ENCODE measurements around the gene KCNE4. TPM values are rescaled to one million over a fixed set of nuclear protein-coding genes. Genes with fewer than 3 reads are reported as not detected.

Gene KCNE4
- polyA plus RNA-seq, 2 donors, result 0.24 to 0.64 TPM

DNA sequence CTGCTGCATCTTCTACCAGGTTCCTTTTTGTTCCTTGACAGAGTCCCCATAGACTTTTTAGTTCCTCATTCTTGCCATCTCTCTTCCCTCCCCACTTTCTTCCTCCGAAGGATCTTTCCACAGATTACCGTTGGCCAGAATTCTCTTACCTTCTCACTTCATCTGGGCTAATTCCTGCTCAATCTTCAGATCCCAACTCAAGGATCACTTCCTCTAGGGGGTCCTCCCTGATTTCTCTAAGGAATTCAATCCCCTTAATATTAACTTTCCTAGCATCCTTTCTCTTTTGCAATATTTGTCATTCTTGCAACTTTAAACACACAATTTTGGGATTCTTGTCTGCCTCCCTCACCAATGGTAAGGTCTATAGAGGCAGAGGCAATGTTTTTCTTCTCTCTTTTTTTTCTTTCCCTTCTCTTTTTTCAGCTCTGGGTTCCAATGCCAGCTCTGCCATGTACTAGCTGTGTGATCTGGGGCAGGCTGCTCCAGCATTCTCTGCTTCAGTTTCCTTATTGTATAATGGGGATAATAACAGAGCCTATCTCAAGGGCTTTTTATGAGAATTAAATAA, 5.4 kb upstream of the KCNE4 start:
- Histone ChIP-seq H3K27ac (ENCODE audit: low read depth in 2 of 2, low read length in 1 of 2) (no peak overlapping the region), H3K9me3 (ENCODE audit: control insufficient read depth in 2 of 2, insufficient read depth in 1 of 2, low read depth in 1 of 2, low read length in 1 of 2) (no peaks in the 10 kb centered on the region), H3K4me1 (ENCODE audit: control insufficient read depth in 2 of 2, insufficient read depth in 2 of 2, low read length in 1 of 2) (no peaks in the 10 kb centered on the region), H3K36me3 (ENCODE audit: control insufficient read depth in 2 of 2, insufficient read depth in 2 of 2, low read length in 1 of 2) (no peaks in the 10 kb centered on the region), H3K4me3 (ENCODE audit: low read depth in 1 of 2, low read length in 2 of 2) (no peak overlapping the region), H3K27me3 (ENCODE audit: control insufficient read depth in 1 of 2, insufficient read depth in 2 of 2, low read length in 2 of 2) (no peaks in the 10 kb centered on the region)
- 76 to 82% methylated on average over 2 of the region's 2 CpGs for WGBS, 2 donors

DNA sequence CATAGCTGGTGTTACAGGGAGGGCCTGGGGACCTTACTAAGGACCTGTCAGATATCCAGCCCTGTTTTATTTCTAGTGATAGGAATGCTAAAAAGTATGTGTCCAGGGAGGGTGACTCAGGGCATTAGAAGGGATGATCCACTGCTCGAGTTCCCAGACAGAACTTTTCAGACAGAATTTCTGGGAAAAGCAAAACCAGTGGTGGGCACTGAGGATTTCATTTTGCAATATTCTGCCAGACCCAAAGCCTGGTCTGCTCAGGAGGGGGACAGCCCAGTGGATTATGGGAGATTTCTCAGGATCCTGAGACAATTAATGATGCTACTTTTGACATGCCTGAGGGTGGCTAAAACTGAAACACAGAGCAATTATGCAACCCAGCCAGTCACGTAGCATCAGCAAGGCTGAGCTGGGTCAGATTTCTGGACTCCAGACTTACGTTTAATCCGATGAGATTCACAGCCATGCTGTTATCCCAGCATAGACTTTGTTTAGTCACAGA, 4.7 kb upstream of the KCNE4 start:
- Histone ChIP-seq H3K27ac (ENCODE audit: low read depth in 2 of 2, low read length in 1 of 2) (peak overlapping the region; percentile 48 to 52), H3K36me3 (ENCODE audit: control insufficient read depth in 2 of 2, insufficient read depth in 2 of 2, low read length in 1 of 2) (no peaks in the 10 kb centered on the region), H3K4me1 (ENCODE audit: control insufficient read depth in 2 of 2, insufficient read depth in 2 of 2, low read length in 1 of 2) (no peaks in the 10 kb centered on the region), H3K27me3 (ENCODE audit: control insufficient read depth in 1 of 2, insufficient read depth in 2 of 2, low read length in 2 of 2) (no peaks in the 10 kb centered on the region), H3K4me3 (ENCODE audit: low read depth in 1 of 2, low read length in 2 of 2) (no peak overlapping the region), H3K9me3 (ENCODE audit: control insufficient read depth in 2 of 2, insufficient read depth in 1 of 2, low read depth in 1 of 2, low read length in 1 of 2) (no peaks in the 10 kb centered on the region)
- 45 to 50% methylated on average over 4 of the region's 4 CpGs for WGBS, 2 donors

DNA sequence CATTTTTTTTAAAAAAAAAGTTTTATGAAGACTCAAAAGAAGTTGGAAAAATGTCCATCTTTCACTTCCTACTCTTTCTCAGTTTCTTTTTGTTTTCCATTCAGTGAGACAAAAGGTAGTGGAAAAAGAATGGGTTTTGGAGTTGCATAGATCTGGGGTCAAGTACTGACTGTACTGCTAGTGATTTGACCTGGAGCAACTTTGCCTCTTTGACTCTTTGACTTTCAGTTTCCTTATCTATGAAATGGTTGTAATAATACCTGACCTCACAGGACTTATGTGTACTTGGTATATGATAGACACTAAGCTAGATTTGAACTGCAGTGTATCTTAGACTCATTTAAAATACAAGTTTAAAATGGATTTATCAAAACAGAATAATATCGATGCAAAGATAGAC, 3.5 kb upstream of the KCNE4 start:
- H3K4me1 ChIP-seq (ENCODE audit: control insufficient read depth in 2 of 2, insufficient read depth in 2 of 2, low read length in 1 of 2), result no peaks in the 10 kb centered on the region
- H3K9me3 ChIP-seq (ENCODE audit: control insufficient read depth in 2 of 2, insufficient read depth in 1 of 2, low read depth in 1 of 2, low read length in 1 of 2), result no peaks in the 10 kb centered on the region
- H3K36me3 ChIP-seq (ENCODE audit: control insufficient read depth in 2 of 2, insufficient read depth in 2 of 2, low read length in 1 of 2), result no peaks in the 10 kb centered on the region
- WGBS, 2 donors, result 92 to 93% methylated on average over 1 of the region's 1 CpG
- no peak overlapping the region for H3K27ac ChIP-seq (ENCODE audit: low read depth in 2 of 2, low read length in 1 of 2)
- H3K4me3 ChIP-seq (ENCODE audit: low read depth in 1 of 2, low read length in 2 of 2), result no peak overlapping the region
- no peaks in the 10 kb centered on the region for H3K27me3 ChIP-seq (ENCODE audit: control insufficient read depth in 1 of 2, insufficient read depth in 2 of 2, low read length in 2 of 2)

DNA sequence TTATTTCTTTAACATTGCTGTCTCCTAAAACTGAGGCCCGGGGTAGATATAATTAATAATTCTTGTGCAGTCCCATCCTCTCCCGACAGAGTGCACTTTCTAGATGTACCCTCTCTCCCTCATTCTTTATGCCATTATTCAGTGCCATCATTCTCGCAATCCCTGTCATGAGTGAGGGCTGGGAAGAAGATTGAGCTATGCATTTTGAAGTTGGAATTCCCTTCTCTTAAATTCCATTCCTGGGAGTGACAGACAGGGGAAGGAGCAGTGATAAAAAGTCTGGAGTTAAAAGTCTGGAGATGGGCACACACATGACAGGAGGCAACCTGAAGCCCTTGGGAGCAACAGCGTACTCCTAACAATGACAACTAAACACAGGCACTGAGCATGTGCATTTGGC, 2.6 kb upstream of the KCNE4 start:
- Histone ChIP-seq H3K9me3 (ENCODE audit: control insufficient read depth in 2 of 2, insufficient read depth in 1 of 2, low read depth in 1 of 2, low read length in 1 of 2) (no peaks in the 10 kb centered on the region), H3K36me3 (ENCODE audit: control insufficient read depth in 2 of 2, insufficient read depth in 2 of 2, low read length in 1 of 2) (no peaks in the 10 kb centered on the region), H3K4me3 (ENCODE audit: low read depth in 1 of 2, low read length in 2 of 2) (no peak overlapping the region), H3K4me1 (ENCODE audit: control insufficient read depth in 2 of 2, insufficient read depth in 2 of 2, low read length in 1 of 2) (no peaks in the 10 kb centered on the region), H3K27ac (ENCODE audit: low read depth in 2 of 2, low read length in 1 of 2) (no peak overlapping the region), H3K27me3 (ENCODE audit: control insufficient read depth in 1 of 2, insufficient read depth in 2 of 2, low read length in 2 of 2) (no peaks in the 10 kb centered on the region)
- 89 to 90% methylated on average over 4 of the region's 4 CpGs for WGBS, 2 donors

DNA sequence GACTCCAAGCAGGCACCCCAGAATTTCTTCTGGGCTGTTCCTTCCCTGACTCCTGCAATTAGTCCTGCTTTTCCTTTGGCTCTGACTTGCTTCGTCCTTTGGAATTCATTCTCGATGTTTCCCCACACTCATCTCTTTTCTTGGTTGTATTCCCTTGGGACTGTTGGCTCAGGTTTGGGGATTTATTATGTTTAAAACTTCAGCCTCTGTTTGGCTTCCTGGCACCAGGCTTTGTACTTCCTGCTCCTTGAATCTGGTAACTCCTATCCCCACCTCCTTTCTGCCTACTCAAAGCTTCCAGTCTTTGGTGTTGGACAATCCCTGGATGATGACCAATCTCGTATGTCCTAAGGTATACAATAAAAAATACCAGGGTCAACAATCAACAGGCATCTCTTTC, 1.8 kb upstream of the KCNE4 start:
- no peak overlapping the region for H3K4me3 ChIP-seq (ENCODE audit: low read depth in 1 of 2, low read length in 2 of 2)
- no peaks in the 10 kb centered on the region for H3K27me3 ChIP-seq (ENCODE audit: control insufficient read depth in 1 of 2, insufficient read depth in 2 of 2, low read length in 2 of 2)
- no peaks in the 10 kb centered on the region for H3K9me3 ChIP-seq (ENCODE audit: control insufficient read depth in 2 of 2, insufficient read depth in 1 of 2, low read depth in 1 of 2, low read length in 1 of 2)
- 56 to 58% methylated on average over 3 of the region's 3 CpGs for WGBS, 2 donors
- no peaks in the 10 kb centered on the region for H3K4me1 ChIP-seq (ENCODE audit: control insufficient read depth in 2 of 2, insufficient read depth in 2 of 2, low read length in 1 of 2)
- H3K27ac ChIP-seq (ENCODE audit: low read depth in 2 of 2, low read length in 1 of 2), result no peak overlapping the region
- no peaks in the 10 kb centered on the region for H3K36me3 ChIP-seq (ENCODE audit: control insufficient read depth in 2 of 2, insufficient read depth in 2 of 2, low read length in 1 of 2)

DNA sequence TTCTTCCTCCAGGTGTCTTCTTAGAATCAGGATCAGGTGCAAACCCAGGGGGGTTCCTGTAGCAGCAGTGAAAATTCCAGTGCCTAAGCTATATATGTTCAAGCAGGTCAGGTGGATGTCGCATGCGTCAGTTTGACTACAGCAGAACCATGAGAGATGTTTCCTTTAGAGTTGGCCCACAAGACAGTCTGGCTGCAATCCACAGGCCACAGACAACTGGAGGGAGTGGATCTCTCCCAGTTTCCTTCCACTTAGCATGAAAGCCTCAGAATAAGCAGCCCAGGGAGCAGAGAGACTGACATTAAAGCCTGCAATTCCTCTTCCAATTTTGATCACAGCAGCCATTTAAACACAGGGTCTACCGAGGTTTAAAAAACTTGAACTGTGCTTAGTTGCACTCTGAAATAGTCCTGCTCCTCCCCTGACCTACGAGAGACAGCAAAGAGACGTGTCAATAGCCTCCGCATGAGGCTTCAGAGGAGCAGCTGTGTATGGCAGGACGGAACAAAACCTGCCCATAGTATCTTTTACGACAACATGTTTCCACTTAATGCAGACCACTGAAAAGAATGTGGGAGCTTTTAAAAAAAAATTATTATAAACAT, 988 bp upstream of the KCNE4 start:
- Histone ChIP-seq H3K27me3 (ENCODE audit: control insufficient read depth in 1 of 2, insufficient read depth in 2 of 2, low read length in 2 of 2) (no peaks in the 10 kb centered on the region), H3K4me1 (ENCODE audit: control insufficient read depth in 2 of 2, insufficient read depth in 2 of 2, low read length in 1 of 2) (peaks cover 0 to 2% of the 10 kb centered on the region in 2 donors), H3K36me3 (ENCODE audit: control insufficient read depth in 2 of 2, insufficient read depth in 2 of 2, low read length in 1 of 2) (no peaks in the 10 kb centered on the region), H3K9me3 (ENCODE audit: control insufficient read depth in 2 of 2, insufficient read depth in 1 of 2, low read depth in 1 of 2, low read length in 1 of 2) (no peaks in the 10 kb centered on the region), H3K27ac (ENCODE audit: low read depth in 2 of 2, low read length in 1 of 2) (peak overlapping the region in 1 of 2 donors; percentile 68), H3K4me3 (ENCODE audit: low read depth in 1 of 2, low read length in 2 of 2) (peak overlapping the region in 1 of 2 donors; percentile 13)
- 48 to 54% methylated on average over 8 of the region's 8 CpGs for WGBS, 2 donors

DNA sequence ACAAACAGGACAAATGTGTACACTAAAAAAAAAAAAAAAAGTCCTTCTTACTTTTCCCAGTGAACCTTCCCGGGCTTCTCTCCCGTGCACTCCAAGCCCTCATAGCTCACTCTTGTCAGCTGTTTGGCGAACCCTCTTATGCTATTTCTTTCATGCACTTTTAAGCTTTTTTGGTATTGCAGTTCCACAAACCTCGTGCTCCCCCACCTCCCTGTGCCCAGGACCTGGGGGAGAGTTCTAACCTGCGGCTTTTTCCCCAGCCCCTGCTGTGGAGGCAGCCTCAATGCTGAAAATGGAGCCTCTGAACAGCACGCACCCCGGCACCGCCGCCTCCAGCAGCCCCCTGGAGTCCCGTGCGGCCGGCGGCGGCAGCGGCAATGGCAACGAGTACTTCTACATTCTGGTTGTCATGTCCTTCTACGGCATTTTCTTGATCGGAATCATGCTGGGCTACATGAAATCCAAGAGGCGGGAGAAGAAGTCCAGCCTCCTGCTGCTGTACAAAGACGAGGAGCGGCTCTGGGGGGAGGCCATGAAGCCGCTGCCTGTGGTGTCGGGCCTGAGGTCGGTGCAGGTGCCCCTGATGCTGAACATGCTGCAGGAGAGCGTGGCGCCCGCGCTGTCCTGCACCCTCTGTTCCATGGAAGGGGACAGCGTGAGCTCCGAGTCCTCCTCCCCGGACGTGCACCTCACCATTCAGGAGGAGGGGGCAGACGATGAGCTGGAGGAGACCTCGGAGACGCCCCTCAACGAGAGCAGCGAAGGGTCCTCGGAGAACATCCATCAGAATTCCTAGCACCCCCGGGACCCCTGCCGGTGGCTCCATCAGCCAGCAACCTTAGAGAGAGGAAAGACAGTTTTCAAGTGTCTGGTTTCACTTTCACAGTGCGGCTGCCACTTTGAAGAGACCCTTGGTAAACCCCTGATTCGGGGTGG, 826 bp downstream of the KCNE4 start:
- no peaks in the 10 kb centered on the region for H3K27me3 ChIP-seq (ENCODE audit: control insufficient read depth in 1 of 2, insufficient read depth in 2 of 2, low read length in 2 of 2)
- no peaks in the 10 kb centered on the region for H3K36me3 ChIP-seq (ENCODE audit: control insufficient read depth in 2 of 2, insufficient read depth in 2 of 2, low read length in 1 of 2)
- peak overlapping the region; percentile 60 to 78 for H3K27ac ChIP-seq (ENCODE audit: low read depth in 2 of 2, low read length in 1 of 2)
- WGBS, 2 donors, result 69 to 74% methylated on average over 41 to 42 of the region's 42 CpGs
- peaks cover 0 to 2% of the 10 kb centered on the region in 2 donors for H3K4me1 ChIP-seq (ENCODE audit: control insufficient read depth in 2 of 2, insufficient read depth in 2 of 2, low read length in 1 of 2)
- H3K4me3 ChIP-seq (ENCODE audit: low read depth in 1 of 2, low read length in 2 of 2), result peak overlapping the region; percentile 23 to 41
- no peaks in the 10 kb centered on the region for H3K9me3 ChIP-seq (ENCODE audit: control insufficient read depth in 2 of 2, insufficient read depth in 1 of 2, low read depth in 1 of 2, low read length in 1 of 2)

DNA sequence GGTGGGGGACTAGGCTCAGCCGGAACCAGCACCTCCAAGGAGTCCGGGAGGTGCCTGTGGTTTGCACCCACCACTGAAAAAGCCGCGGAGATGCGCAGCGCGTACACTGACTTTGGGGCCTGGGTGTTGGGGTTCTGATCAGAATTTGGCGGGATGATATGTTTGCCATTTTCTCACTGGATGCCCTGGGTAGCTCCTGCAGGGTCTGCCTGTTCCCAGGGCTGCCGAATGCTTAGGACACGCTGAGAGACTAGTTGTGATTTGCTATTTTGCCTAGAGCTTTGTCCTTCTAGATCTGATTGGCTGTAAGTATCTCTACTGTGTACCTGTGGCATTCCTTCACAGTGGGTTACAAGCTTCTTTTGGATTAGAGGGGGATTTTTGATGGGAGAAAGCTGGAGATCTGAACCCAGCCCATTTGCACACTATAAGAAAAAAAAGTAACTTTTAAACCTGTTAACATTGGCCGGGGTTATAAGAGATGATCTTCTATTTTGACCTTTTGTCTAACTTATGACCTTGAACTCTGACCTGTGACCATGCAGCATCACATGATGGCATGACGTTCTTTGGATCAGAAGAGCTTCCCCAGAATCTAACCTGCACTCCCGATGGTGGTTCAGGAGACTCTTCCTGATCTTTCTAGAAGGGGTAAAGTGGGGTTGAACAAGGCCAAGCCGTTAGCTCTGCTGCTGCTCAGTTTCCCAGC, 1.6 kb downstream of the KCNE4 start:
- Histone ChIP-seq H3K36me3 (ENCODE audit: control insufficient read depth in 2 of 2, insufficient read depth in 2 of 2, low read length in 1 of 2) (no peaks in the 10 kb centered on the region), H3K4me3 (ENCODE audit: low read depth in 1 of 2, low read length in 2 of 2) (peak overlapping the region; percentile 23 to 41), H3K27me3 (ENCODE audit: control insufficient read depth in 1 of 2, insufficient read depth in 2 of 2, low read length in 2 of 2) (no peaks in the 10 kb centered on the region), H3K4me1 (ENCODE audit: control insufficient read depth in 2 of 2, insufficient read depth in 2 of 2, low read length in 1 of 2) (peaks cover 0 to 2% of the 10 kb centered on the region in 2 donors), H3K27ac (ENCODE audit: low read depth in 2 of 2, low read length in 1 of 2) (peak overlapping the region; percentile 60 to 78), H3K9me3 (ENCODE audit: control insufficient read depth in 2 of 2, insufficient read depth in 1 of 2, low read depth in 1 of 2, low read length in 1 of 2) (no peaks in the 10 kb centered on the region)
- WGBS, 2 donors, result 76 to 81% methylated on average over 14 of the region's 14 CpGs

DNA sequence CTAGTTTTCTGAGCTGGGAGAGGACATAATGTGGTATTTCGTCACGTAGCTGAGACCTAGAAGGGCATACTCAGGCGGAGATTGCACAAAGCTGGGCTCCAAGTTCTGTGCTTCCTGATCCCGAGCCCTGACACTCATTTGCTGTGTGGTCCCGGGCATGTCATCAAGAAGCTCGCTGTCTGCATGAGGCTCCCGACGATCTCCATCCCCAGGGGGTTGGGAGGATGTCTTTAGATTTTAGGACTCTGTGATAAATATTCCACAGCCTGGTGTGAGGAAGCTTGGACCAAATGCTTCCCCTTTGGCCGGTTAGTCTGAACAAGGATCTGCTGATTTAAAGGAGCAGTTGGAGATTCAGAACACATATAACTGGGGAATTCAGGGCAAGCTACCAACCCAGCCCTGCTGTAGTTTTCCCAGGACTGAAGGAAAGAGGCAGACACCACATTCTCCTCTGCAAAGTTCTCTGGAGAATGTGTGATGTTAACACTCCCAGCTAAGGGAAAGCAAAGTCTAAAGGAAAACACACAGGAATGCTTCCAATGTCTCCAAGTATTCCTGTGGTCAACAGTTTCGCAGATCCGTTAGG, 2.3 kb downstream of the KCNE4 start:
- peaks cover 0 to 2% of the 10 kb centered on the region in 2 donors for H3K4me1 ChIP-seq (ENCODE audit: control insufficient read depth in 2 of 2, insufficient read depth in 2 of 2, low read length in 1 of 2)
- no peak overlapping the region for H3K4me3 ChIP-seq (ENCODE audit: low read depth in 1 of 2, low read length in 2 of 2)
- peak overlapping the region; percentile 60 to 76 for H3K27ac ChIP-seq (ENCODE audit: low read depth in 2 of 2, low read length in 1 of 2)
- no peaks in the 10 kb centered on the region for H3K36me3 ChIP-seq (ENCODE audit: control insufficient read depth in 2 of 2, insufficient read depth in 2 of 2, low read length in 1 of 2)
- 55 to 63% methylated on average over 11 of the region's 11 CpGs for WGBS, 2 donors
- no peaks in the 10 kb centered on the region for H3K27me3 ChIP-seq (ENCODE audit: control insufficient read depth in 1 of 2, insufficient read depth in 2 of 2, low read length in 2 of 2)
- H3K9me3 ChIP-seq (ENCODE audit: control insufficient read depth in 2 of 2, insufficient read depth in 1 of 2, low read depth in 1 of 2, low read length in 1 of 2), result no peaks in the 10 kb centered on the region

All from esophagus (tissue), 2 donors.